K562 (cell line): ENCODE data around the gene OSGIN1. TPM values are rescaled to one million over a fixed set of nuclear protein-coding genes. Genes with fewer than 3 reads are reported as not detected.
A peak's percentile ranks its signal among the peaks of the same experiment; 100 is the strongest.

Experiments
- ATAC-seq: fragments of 200-7000 bp; cut with Tn5 transposase; 3 replicates; pipeline ENCODE4 v1.9.1; 2020; ENCODE audit warnings: moderate library complexity
- BruUV-seq: library from RNA; stranded (reverse); fragments of 400-500 nt; replicated peaks from 2 replicates; lab custom pipeline; 2021; lab: Mats Ljungman, UMichigan
- CTCF ChIA-PET: fragments of 300-600 bp; formaldehyde crosslinking; extraction: SDS; loops from one replicate; lab custom pipeline; 2021; ENCODE audit warnings: low intra/inter-chr PET ratio; lab: Yijun Ruan, JAX
- POLR2A ChIA-PET: fragments of 300-600, 350-650 bp; sonication (Branson Sonifier 250); formaldehyde crosslinking; extraction: SDS; loops from one replicate; lab custom pipeline; 2021; ENCODE audit warnings: antibody characterized with exemption, inconsistent platforms; lab: Yijun Ruan, JAX
- DNase-seq, 4 experiments: peaks; one replicate each; pipeline versions ENCODE4 v3.0.0 to v3.0.0-alpha.2; 2011 to 2018; ENCODE audit warnings: low spot score in 3 of 4, mixed read lengths in 3 of 4; ENCODE audit errors: extremely low read depth in 1 of 4
- FAIRE-seq: peaks from 2 replicates; lab custom pipeline; 2011; peaks lifted over from hg19 to GRCh38; lab: Jason Lieb, UNC
- H2AFZ ChIP-seq: 2 replicates; pipeline ENCODE4 v1.6.0; 2011; ENCODE audit warnings: low read depth, low read length, control low read depth, inconsistent platforms
- H3K27ac ChIP-seq: fragments of 200-600 bp; 3 replicates; pipeline ENCODE4 v1.8.0; 2011; ENCODE audit warnings: low read depth, mild to moderate bottlenecking, control low read depth, inconsistent platforms, low read length, moderate library complexity, mixed read lengths; ENCODE audit errors: extremely low read depth
- H3K27me3 ChIP-seq, 2 experiments: fragments of 300-600 bp in 1 of 2; 2 replicates in 1 of 2; 3 replicates in 1 of 2; pipeline versions ENCODE4 v1.6.0 to v1.8.0; 2011; ENCODE audit warnings: inconsistent platforms in 2 of 2, low read length in 2 of 2, mild to moderate bottlenecking in 1 of 2, mixed read lengths in 1 of 2, moderate library complexity in 1 of 2; ENCODE audit not compliant: control insufficient read depth in 2 of 2, insufficient read depth in 2 of 2
- H3K36me3 ChIP-seq: fragments of 300-600 bp; 3 replicates; pipeline ENCODE4 v1.8.0; 2011; ENCODE audit warnings: mild to moderate bottlenecking, low read length, inconsistent platforms; ENCODE audit not compliant: control insufficient read depth, insufficient read depth
- H3K4me1 ChIP-seq, 2 experiments: fragments of 200-600 bp in 1 of 2; replicated peaks in 1 of 2; 2 replicates in 1 of 2; 3 replicates in 1 of 2; pipeline versions ENCODE4 v1.5.1 to v1.8.0; 2011; ENCODE audit warnings: inconsistent platforms in 2 of 2, low read length in 2 of 2, mild to moderate bottlenecking in 1 of 2, mixed read lengths in 1 of 2, moderate library complexity in 1 of 2; ENCODE audit not compliant: control insufficient read depth in 2 of 2, insufficient read depth in 2 of 2
- H3K4me2 ChIP-seq: 2 replicates; pipeline ENCODE4 v1.6.1; 2011; ENCODE audit warnings: low read length, control low read depth, inconsistent platforms, mixed read lengths; ENCODE audit not compliant: insufficient read depth
- H3K4me3 ChIP-seq: fragments of 200-600 bp; sonication (generic), shearing (Covaris generic); 2 replicates; pipeline ENCODE4 v1.5.1; 2016; ENCODE audit warnings: control low read depth, inconsistent platforms
- H3K79me2 ChIP-seq: fragments of 200-600 bp; 3 replicates; pipeline ENCODE4 v1.8.0; 2011; ENCODE audit warnings: low read length, inconsistent platforms; ENCODE audit not compliant: control insufficient read depth, insufficient read depth
- H3K9ac ChIP-seq, 2 experiments: 2 replicates each; pipeline versions ENCODE4 v1.6.0 to v1.6.1; 2011; ENCODE audit warnings: low read depth in 2 of 2, low read length in 2 of 2, control low read depth in 1 of 2, inconsistent platforms in 1 of 2, mild to moderate bottlenecking in 1 of 2, mixed read lengths in 1 of 2; ENCODE audit not compliant: insufficient read depth in 1 of 2
- H3K9me1 ChIP-seq: one replicate; pipeline ENCODE4 v1.6.0; 2011; ENCODE audit warnings: inconsistent platforms, mild to moderate bottlenecking, low read length, moderate library complexity; ENCODE audit not compliant: control insufficient read depth, insufficient read depth
- H3K9me3 ChIP-seq: replicated peaks from 2 replicates; pipeline ENCODE4 v1.5.1; 2011; ENCODE audit warnings: low read depth, low read length, inconsistent platforms; ENCODE audit not compliant: control insufficient read depth, insufficient read depth
- H4K20me1 ChIP-seq: replicated peaks from 2 replicates; pipeline ENCODE4 v1.6.1; 2011; ENCODE audit warnings: low read length, inconsistent platforms, mixed read lengths; ENCODE audit not compliant: control insufficient read depth, insufficient read depth
- E2F6 ChIP-seq, 2 experiments: IDR thresholded peaks; 2 replicates each; pipeline ENCODE4 v1.6.1; 2011; ENCODE audit warnings: borderline replicate concordance in 1 of 2, control low read depth in 1 of 2, low read depth in 1 of 2, low read length in 1 of 2, mild to moderate bottlenecking in 1 of 2, mixed read lengths in 1 of 2, moderate library complexity in 1 of 2; ENCODE audit not compliant: insufficient read depth in 1 of 2, insufficient read length in 1 of 2, poor library complexity in 1 of 2, severe bottlenecking in 1 of 2; ENCODE audit errors: extremely low read depth in 1 of 2
- VEZF1 ChIP-seq: fragments of 200-800 bp; sonication (Bioruptor generic); IDR thresholded peaks from 2 replicates; pipeline ENCODE4 v1.6.1; 2017; ENCODE audit warnings: missing genetic modification characterization, missing compliant biosample characterization
- ZBTB7A ChIP-seq: IDR thresholded peaks from 2 replicates; pipeline ENCODE4 v1.6.1; 2011; ENCODE audit warnings: low read depth, mild to moderate bottlenecking, low read length, moderate library complexity, borderline replicate concordance; ENCODE audit not compliant: control insufficient read depth
- WGBS: fragments of 100-300 bp; shearing (Covaris generic); methylation state at CpG from one replicate; pipeline ENCODE4 v1.1.6; 2016; ENCODE audit warnings: low coverage, mixed read lengths; ENCODE audit not compliant: insufficient coverage; ENCODE audit errors: missing lambda C conversion rate; 5-methylcytosine and 5-hydroxymethylcytosine counted together
- in situ Hi-C: fragments of 300-500 bp; cut with MboI; formaldehyde crosslinking; loops from 4 replicates; pipeline ENCODE4 v1.15.0; 2018; ENCODE audit warnings: inconsistent platforms, mixed read lengths
- intact Hi-C: fragments of 100-400 bp; cut with micrococcal nuclease; formaldehyde crosslinking; loops from 2 replicates; pipeline ENCODE4 v1.14.2; 2022
- polyA plus RNA-seq, 8 experiments: library from polyadenylated mRNA; depleted of rRNA in 4 of 8; stranded (reverse) in 5 of 8; unstranded in 3 of 8; fragments of >200 nt; fragmentation: Nextera tagmentation in 2 of 8; fragmentation: Illumina TruSeq in 1 of 8; extraction: Ambion mirVana in 2 of 8; extraction: Trizol in 1 of 8; gene quantifications; 2 replicates each; pipeline versions ENCODE4 v1.2.1 to v1.2.3, GENCODE V29; 2011 to 2014; ENCODE audit warnings: inconsistent platforms in 1 of 8, missing spikeins in 1 of 8
- total RNA-seq, 7 experiments: library from RNA; depleted of rRNA in 6 of 7; stranded (reverse); fragments of >200 nt in 6 of 7; fragmentation: Illumina TruSeq in 2 of 7; extraction: Trizol in 2 of 7; gene quantifications; 2 replicates each; pipeline versions ENCODE4 v1.2.1 to v1.2.3, GENCODE V29; 2011 to 2021; ENCODE audit warnings: low replicate concordance in 1 of 7
- TF ChIP-seq, protein P1 (sequence below): sonication (generic); formaldehyde crosslinking; IDR thresholded peaks from 2 replicates; pipeline ENCODE4 v1.8.1; 2023; ENCODE audit warnings: mild to moderate bottlenecking, missing genetic modification reagents

The OSGIN1 gene
- total and polyA plus RNA-seq, 9 of the 15 experiments (the other 6 are each of a cell fraction or from before 2014, with no cell fraction given), result 0.03 to 3.6 (median 1.6) TPM

DNA sequence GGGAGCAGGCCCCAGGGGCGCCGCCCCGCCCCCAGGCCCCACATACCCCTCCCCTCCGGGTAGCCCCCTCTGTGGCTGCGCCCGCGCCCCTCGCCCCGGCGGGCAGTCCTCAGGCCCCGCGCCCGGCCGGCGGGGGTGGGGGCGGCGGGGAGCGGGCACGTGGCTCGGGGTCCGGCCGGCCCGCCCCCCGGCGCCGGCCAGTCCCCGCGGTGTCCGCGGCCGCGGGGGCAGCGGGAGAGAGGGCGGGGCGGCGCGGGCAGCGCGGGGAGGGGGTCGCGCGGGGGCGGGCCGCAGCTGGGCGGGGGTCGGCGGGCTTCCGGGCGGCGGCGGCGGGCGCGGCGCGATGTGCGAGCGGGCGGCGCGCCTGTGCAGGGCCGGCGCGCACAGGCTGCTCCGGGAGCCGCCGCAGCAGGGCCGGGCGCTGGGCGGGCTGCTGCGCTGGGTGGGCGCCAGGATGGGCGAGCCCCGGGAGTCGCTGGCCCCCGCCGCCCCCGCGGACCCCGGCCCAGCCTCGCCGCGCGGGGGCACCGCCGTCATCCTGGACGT lies 15.3 kb downstream of the OSGIN1 start:
- H3K27me3 ChIP-seq, result peaks cover 20 to 38% of the 10 kb centered on the region in 2 experiments; a peak in 3 of 5 replicates
- no peaks in the 10 kb centered on the region for H3K79me2 ChIP-seq
- no peaks in the 10 kb centered on the region for H3K36me3 ChIP-seq
- no TSS peak for BruUV-seq
- TF ChIP-seq VEZF1, result peak; percentile 11; the same call in 1 of the 2 replicates
- peak; percentile 71; the same call in 1 of the 2 replicates for TF ChIP-seq ZBTB7A
- TF ChIP-seq, protein P1, sequence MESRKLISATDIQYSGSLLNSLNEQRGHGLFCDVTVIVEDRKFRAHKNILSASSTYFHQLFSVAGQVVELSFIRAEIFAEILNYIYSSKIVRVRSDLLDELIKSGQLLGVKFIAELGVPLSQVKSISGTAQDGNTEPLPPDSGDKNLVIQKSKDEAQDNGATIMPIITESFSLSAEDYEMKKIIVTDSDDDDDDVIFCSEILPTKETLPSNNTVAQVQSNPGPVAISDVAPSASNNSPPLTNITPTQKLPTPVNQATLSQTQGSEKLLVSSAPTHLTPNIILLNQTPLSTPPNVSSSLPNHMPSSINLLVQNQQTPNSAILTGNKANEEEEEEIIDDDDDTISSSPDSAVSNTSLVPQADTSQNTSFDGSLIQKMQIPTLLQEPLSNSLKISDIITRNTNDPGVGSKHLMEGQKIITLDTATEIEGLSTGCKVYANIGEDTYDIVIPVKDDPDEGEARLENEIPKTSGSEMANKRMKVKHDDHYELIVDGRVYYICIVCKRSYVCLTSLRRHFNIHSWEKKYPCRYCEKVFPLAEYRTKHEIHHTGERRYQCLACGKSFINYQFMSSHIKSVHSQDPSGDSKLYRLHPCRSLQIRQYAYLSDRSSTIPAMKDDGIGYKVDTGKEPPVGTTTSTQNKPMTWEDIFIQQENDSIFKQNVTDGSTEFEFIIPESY (CRISPR knock-in tag), result no peak
- TF ChIP-seq E2F6 (IDR thresholded peaks at IDR 0.05; ENCODE audit: borderline replicate concordance in 1 of 2, extremely low read depth in 1 of 2, insufficient read depth in 1 of 2, insufficient read length in 1 of 2, low read depth in 1 of 2, low read length in 1 of 2, poor library complexity in 1 of 2, severe bottlenecking in 1 of 2), result peak in 1 of 2 experiments; percentile 12
- peak overlapping the region; percentile 33 for H3K4me3 ChIP-seq
- H3K9me1 ChIP-seq, result no peaks in the 10 kb centered on the region
- ChIA-PET CTCF (interaction anchor here (0.6 to 3.5 kb wide), 7 partner anchors 76 to 1463 kb away, joined by 3 to 37 read pairs (median 4); no protein-coding TSS in a partner anchor), POLR2A (no interaction called here)
- H3K4me1 ChIP-seq, result peaks cover 0 to 33% of the 10 kb centered on the region in 2 experiments; a peak in 1 of 5 replicates
- no peak overlapping the region for H3K4me2 ChIP-seq
- FAIRE-seq, result no peak
- H3K9me3 ChIP-seq, result no peaks in the 10 kb centered on the region
- intact Hi-C loops (loop anchor here (1.0 kb wide), 2 partner anchors 76 to 97 kb away; no protein-coding TSS in a partner anchor), in situ Hi-C loops (no loop called here)
- H2AFZ ChIP-seq, result no peak overlapping the region
- peak in 3 of 4 experiments; percentile 18 to 91 (median 91) for DNase-seq
- peak overlapping the region in 1 of 2 experiments; percentile 80; a peak in 2 of 4 replicates for H3K9ac ChIP-seq
- WGBS, result 12% methylated on average over 10 of the region's 87 CpGs
- ATAC-seq, result peak; percentile 49
- no peak overlapping the region for H3K27ac ChIP-seq
- peaks cover 7% of the 10 kb centered on the region; the same call in 1 of the 2 replicates for H4K20me1 ChIP-seq
